OCI-LY1 (cell line): ENCODE data around the gene NCAPG2.
A peak's percentile ranks its signal among the peaks of the same experiment; 100 is the strongest.
"Not testable (repeated sequence)": the region's sequence is repeated elsewhere in the genome, so short reads cannot be mapped to it uniquely, and the experiment has no call there.

Experiments
- H2AFZ ChIP-seq: fragments of 200-600 bp; sonication (generic), shearing (Covaris generic); 2 replicates; pipeline ENCODE4 v1.6.0; 2014; ENCODE audit warnings: antibody characterized with exemption, mild to moderate bottlenecking, low read length
- H3F3A ChIP-seq: fragments of 200-600 bp; sonication (generic), shearing (Covaris generic); 2 replicates; pipeline ENCODE4 v1.6.0; 2014; ENCODE audit warnings: mild to moderate bottlenecking, antibody characterized with exemption, low read length, moderate library complexity; ENCODE audit not compliant: insufficient read depth
- H3K27ac ChIP-seq: fragments of 200-600 bp; sonication (generic); 2 replicates; pipeline ENCODE4 v1.5.1; 2014; ENCODE audit warnings: low read length, mixed run types, mild to moderate bottlenecking, low read depth; ENCODE audit not compliant: poor library complexity, severe bottlenecking
- H3K27me3 ChIP-seq: fragments of 200-600 bp; sonication (generic); 2 replicates; pipeline ENCODE4 v1.6.0; 2014; ENCODE audit warnings: antibody characterized with exemption, mild to moderate bottlenecking, low read length, moderate library complexity; ENCODE audit not compliant: insufficient read depth
- H3K36me3 ChIP-seq: fragments of 200-600 bp; sonication (generic); 2 replicates; pipeline ENCODE4 v1.6.1; 2014; ENCODE audit warnings: mild to moderate bottlenecking, antibody characterized with exemption, low read length, moderate library complexity, mixed read lengths; ENCODE audit not compliant: insufficient read depth
- H3K4me1 ChIP-seq: fragments of 200-600 bp; sonication (generic); 2 replicates; pipeline ENCODE4 v1.5.1; 2014; ENCODE audit warnings: mild to moderate bottlenecking, low read length, moderate library complexity; ENCODE audit not compliant: insufficient read depth, severe bottlenecking
- H3K4me2 ChIP-seq: fragments of 200-600 bp; sonication (generic), shearing (Covaris generic); 2 replicates; pipeline ENCODE4 v1.6.1; 2014; ENCODE audit warnings: low read length
- H3K4me3 ChIP-seq: fragments of 200-600 bp; sonication (generic); 2 replicates; pipeline ENCODE4 v1.5.1; 2014; ENCODE audit warnings: low read length, low read depth, mild to moderate bottlenecking, mixed read lengths; ENCODE audit not compliant: poor library complexity, severe bottlenecking
- H3K79me2 ChIP-seq: fragments of 200-600 bp; shearing (Covaris generic); 2 replicates; pipeline ENCODE4 v1.6.1; 2016; ENCODE audit warnings: mixed run types, low read length, mixed read lengths; ENCODE audit not compliant: insufficient read depth
- H3K9ac ChIP-seq: fragments of 200-600 bp; sonication (generic), shearing (Covaris generic); 2 replicates; pipeline ENCODE4 v1.6.1; 2014; ENCODE audit warnings: mild to moderate bottlenecking, low read length, mixed read lengths
- H3K9me2 ChIP-seq: fragments of 200-600 bp; sonication (generic), shearing (Covaris generic); 2 replicates; pipeline ENCODE4 v1.6.1; 2014; ENCODE audit warnings: low read depth, mild to moderate bottlenecking, low read length, mixed read lengths
- H3K9me3 ChIP-seq: fragments of 200-600 bp; shearing (Covaris generic); 2 replicates; pipeline ENCODE4 v1.6.1; 2014; ENCODE audit warnings: low read length, mixed read lengths
- H4K20me1 ChIP-seq: fragments of 200-600 bp; sonication (generic), shearing (Covaris generic); 2 replicates; pipeline ENCODE4 v1.6.0; 2016; ENCODE audit warnings: mild to moderate bottlenecking, low read length; ENCODE audit not compliant: insufficient read depth
- CTCF ChIP-seq: fragments of 200-600 bp; sonication (generic), shearing (Covaris generic); IDR thresholded peaks from 2 replicates; pipeline ENCODE4 v1.5.1; 2017; ENCODE audit warnings: mild to moderate bottlenecking, antibody characterized with exemption, low read length, moderate library complexity, mixed read lengths
- EZH2 ChIP-seq: fragments of 200-600 bp; sonication (generic), shearing (Covaris generic); IDR thresholded peaks from 2 replicates; pipeline ENCODE4 v1.8.0; 2017; ENCODE audit warnings: borderline replicate concordance, mixed run types, mild to moderate bottlenecking, antibody characterized with exemption, low read length, moderate library complexity, mixed read lengths

Gene NCAPG2

DNA sequence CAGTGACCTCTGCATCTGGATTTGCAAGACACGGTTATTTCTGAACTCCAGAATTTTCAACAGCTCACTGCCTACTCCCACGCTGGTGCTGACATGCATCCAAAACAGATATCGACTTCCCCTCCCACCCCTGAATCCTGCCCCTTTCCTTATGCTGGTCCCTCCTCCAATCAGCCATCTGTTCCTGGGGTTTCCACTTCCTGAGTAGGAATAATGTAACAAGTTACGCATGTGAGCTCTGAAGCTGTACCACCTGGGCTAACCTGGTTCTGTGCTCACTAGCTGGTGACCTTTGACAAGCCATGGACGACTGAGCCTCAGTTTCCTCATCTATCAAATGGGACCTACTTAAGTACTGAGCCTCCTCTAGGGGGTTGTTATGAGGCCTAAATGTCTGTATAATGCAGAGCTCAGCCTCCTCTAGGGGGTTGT lies 1.7 kb upstream of the NCAPG2 start:
- H3K4me1 ChIP-seq, result peaks cover 31% of the 10 kb centered on the region
- H3K27ac ChIP-seq, result no peak overlapping the region
- no peaks in the 10 kb centered on the region for H4K20me1 ChIP-seq
- no peak overlapping the region for H2AFZ ChIP-seq
- H3K79me2 ChIP-seq, result peaks cover 31% of the 10 kb centered on the region
- H3K4me2 ChIP-seq, result no peak overlapping the region
- H3F3A ChIP-seq, result no peaks in the 10 kb centered on the region
- no peaks in the 10 kb centered on the region for H3K9me2 ChIP-seq
- H3K9ac ChIP-seq, result no peak overlapping the region
- peaks cover 22% of the 10 kb centered on the region for H3K36me3 ChIP-seq
- H3K9me3 ChIP-seq, result peaks cover 13% of the 10 kb centered on the region
- H3K27me3 ChIP-seq, result no peaks in the 10 kb centered on the region
- no peak overlapping the region for H3K4me3 ChIP-seq
- peak; percentile 31; the same call in 1 of the 2 replicates for TF ChIP-seq CTCF
- no peak for TF ChIP-seq EZH2

DNA sequence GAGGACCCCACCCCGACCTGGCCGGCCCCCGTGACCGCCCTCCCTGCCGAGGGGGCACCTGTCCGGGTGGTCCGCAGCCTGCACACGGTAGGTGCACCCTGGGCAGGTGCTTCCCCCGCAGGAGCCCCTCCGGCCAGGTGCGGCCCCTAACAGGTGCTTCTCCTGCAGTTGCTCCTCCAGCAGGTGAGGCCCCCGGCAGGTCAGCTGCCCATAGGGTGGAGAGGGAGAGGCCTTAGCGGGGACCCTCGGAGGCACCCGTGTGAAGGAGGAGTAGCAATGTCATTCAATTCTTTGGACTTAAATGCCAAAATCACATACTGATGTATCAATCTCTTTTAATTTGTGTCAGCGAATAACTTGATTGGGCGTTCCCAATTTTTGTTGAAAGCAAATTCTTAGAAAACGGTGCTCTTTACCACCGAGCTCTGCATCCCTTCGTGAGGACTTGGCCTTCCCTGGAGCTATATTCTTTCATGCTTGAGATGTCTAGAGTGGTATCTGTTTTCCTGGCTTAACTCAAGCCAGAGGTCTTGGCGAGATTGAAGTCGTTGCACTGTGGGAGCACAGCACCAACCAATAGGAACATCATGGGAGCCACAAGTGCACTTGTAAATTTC lies 738 bp upstream of the NCAPG2 start:
- H3K27ac ChIP-seq, result no peak overlapping the region
- no peaks in the 10 kb centered on the region for H4K20me1 ChIP-seq
- H3K4me2 ChIP-seq, result peak overlapping the region; percentile 79
- no peak overlapping the region for H2AFZ ChIP-seq
- peaks cover 13% of the 10 kb centered on the region for H3K9me3 ChIP-seq
- TF ChIP-seq EZH2 (no peak), CTCF (no peak)
- H3K79me2 ChIP-seq, result peaks cover 41% of the 10 kb centered on the region
- H3K9ac ChIP-seq, result peak overlapping the region; percentile 99
- peak overlapping the region; percentile 98 for H3K4me3 ChIP-seq
- no peaks in the 10 kb centered on the region for H3K27me3 ChIP-seq
- peaks cover 32% of the 10 kb centered on the region for H3K36me3 ChIP-seq
- no peaks in the 10 kb centered on the region for H3F3A ChIP-seq
- peaks cover 41% of the 10 kb centered on the region for H3K4me1 ChIP-seq
- no peaks in the 10 kb centered on the region for H3K9me2 ChIP-seq

GRCh38 chr7:158703679-158704523 lies 703 bp downstream of the NCAPG2 start:
- not testable (repeated sequence) for H2AFZ ChIP-seq

More at GRCh38 chr7:158703679-158704523, 703 bp downstream of the NCAPG2 start:
- TF ChIP-seq CTCF, result peak; percentile 5; the same call in 1 of the 2 replicates
- Histone ChIP-seq H3K9me3 (peaks cover 13% of the 10 kb centered on the region), H3K9ac (peak overlapping the region; percentile 99), H3K36me3 (peaks cover 46% of the 10 kb centered on the region), H3K4me1 (peaks cover 42% of the 10 kb centered on the region), H3K79me2 (peaks cover 55% of the 10 kb centered on the region), H3K27ac (peak overlapping the region; percentile 75), H3K4me2 (peak overlapping the region; percentile 75), H3K4me3 (peak overlapping the region; percentile 98)
- H3K27me3 ChIP-seq, H4K20me1 ChIP-seq, H3K9me2 ChIP-seq, H3F3A ChIP-seq: not testable (repeated sequence)
